Mesendoderm (in vitro differentiated cells): Measurements from ENCODE around the gene ADISSP.

ENCODE experiments used
- DNase-seq: peaks from one replicate; pipeline ENCODE4 v3.0.0; 2013
- H2AK5ac ChIP-seq: 2 replicates; pipeline ENCODE4 v1.6.1; 2013; ENCODE audit warnings: low read length, inconsistent platforms
- H2BK120ac ChIP-seq: 2 replicates; pipeline ENCODE4 v1.6.1; 2013; ENCODE audit warnings: low read depth, mild to moderate bottlenecking, low read length, moderate library complexity, mixed read lengths
- H2BK15ac ChIP-seq: replicated peaks from 2 replicates; pipeline ENCODE4 v1.6.1; 2013; ENCODE audit warnings: low read depth, mild to moderate bottlenecking, moderate library complexity
- H2BK5ac ChIP-seq: 2 replicates; pipeline ENCODE4 v1.6.1; 2013; ENCODE audit warnings: low read length, inconsistent platforms
- H3K18ac ChIP-seq: 2 replicates; pipeline ENCODE4 v1.6.1; 2013; ENCODE audit warnings: mild to moderate bottlenecking, low read length, mixed read lengths
- H3K23ac ChIP-seq: one replicate; pipeline ENCODE4 v1.6.1; 2013; ENCODE audit warnings: low read length
- H3K27ac ChIP-seq: 2 replicates; pipeline ENCODE4 v1.5.1; 2013; ENCODE audit warnings: low read depth, mild to moderate bottlenecking, inconsistent platforms, low read length, moderate library complexity
- H3K27me3 ChIP-seq: 2 replicates; pipeline ENCODE4 v1.6.1; 2013; ENCODE audit warnings: low read length, control low read depth, mild to moderate bottlenecking, inconsistent platforms; ENCODE audit not compliant: insufficient read depth, poor library complexity
- H3K36me3 ChIP-seq: 2 replicates; pipeline ENCODE4 v1.6.1; 2013; ENCODE audit warnings: low read length, inconsistent platforms; ENCODE audit not compliant: control insufficient read depth, insufficient read depth
- H3K4ac ChIP-seq: one replicate; pipeline ENCODE4 v1.6.1; 2013; ENCODE audit warnings: low read depth, mild to moderate bottlenecking, low read length, moderate library complexity
- H3K4me1 ChIP-seq: 2 replicates; pipeline ENCODE4 v1.6.1; 2013; ENCODE audit warnings: low read depth, low read length, inconsistent platforms; ENCODE audit not compliant: control insufficient read depth
- H3K4me2 ChIP-seq: 2 replicates; pipeline ENCODE4 v1.6.1; 2013; ENCODE audit warnings: low read length
- H3K4me3 ChIP-seq: 2 replicates; pipeline ENCODE4 v1.5.1; 2013; ENCODE audit warnings: mild to moderate bottlenecking, low read length
- H3K56ac ChIP-seq: one replicate; pipeline ENCODE4 v1.6.1; 2013; ENCODE audit warnings: low read length
- H3K79me1 ChIP-seq: 2 replicates; pipeline ENCODE4 v1.6.1; 2013; ENCODE audit warnings: low read length, inconsistent platforms
- H3K79me2 ChIP-seq: 2 replicates; pipeline ENCODE4 v1.6.1; 2013; ENCODE audit warnings: mild to moderate bottlenecking, low read length; ENCODE audit not compliant: control insufficient read depth, insufficient read depth
- H3K9ac ChIP-seq: 2 replicates; pipeline ENCODE4 v1.6.1; 2013; ENCODE audit warnings: low read length, inconsistent platforms
- H4K5ac ChIP-seq: one replicate; pipeline ENCODE4 v1.6.1; 2013; ENCODE audit warnings: low read length
- H4K8ac ChIP-seq: one replicate; pipeline ENCODE4 v1.6.1; 2013; ENCODE audit warnings: low read depth, mild to moderate bottlenecking, control low read depth, low read length, moderate library complexity
- WGBS: extraction: QIAGEN DNeasy Blood & Tissue Kit; methylation state at CpG from one replicate; pipeline ENCODE4 v1.1.7; 2013; ENCODE audit warnings: low lambda C conversion rate, missing lambda C conversion rate; ENCODE audit not compliant: insufficient coverage; ENCODE audit errors: extremely low coverage; 5-methylcytosine and 5-hydroxymethylcytosine counted together

The ADISSP gene

DNA sequence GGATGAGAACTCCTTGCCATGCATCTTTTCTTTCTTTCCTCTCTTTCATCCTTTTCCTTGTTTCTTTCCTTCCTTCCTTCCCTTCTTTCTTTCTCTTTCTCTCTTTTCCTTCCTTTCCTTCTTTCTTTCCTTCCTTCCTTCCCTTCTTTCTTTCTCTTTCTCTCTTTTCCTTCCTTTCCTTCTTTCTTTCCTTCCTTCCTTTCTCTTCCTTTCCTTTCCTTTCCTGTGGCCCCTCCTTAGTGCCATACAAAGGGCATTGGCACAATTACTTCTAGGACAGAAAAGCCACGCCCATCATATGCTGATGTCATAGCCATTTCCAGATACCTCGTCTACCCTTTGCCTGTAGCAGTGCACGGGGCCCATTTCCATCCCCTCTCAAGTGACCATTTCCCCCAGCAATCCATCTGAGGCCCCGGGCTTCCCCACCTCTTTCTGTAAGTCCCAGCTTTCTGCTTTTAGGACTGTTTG is 21.2 kb upstream of the ADISSP start:
- Histone ChIP-seq H3K4ac (no peak overlapping the region), H3K36me3 (peaks cover 3% of the 10 kb centered on the region), H3K9ac (no peak overlapping the region), H4K8ac (no peak overlapping the region), H3K27me3 (no peaks in the 10 kb centered on the region), H3K4me3 (no peak overlapping the region), H2BK120ac (no peak overlapping the region), H4K5ac (no peak overlapping the region), H3K56ac (no peak overlapping the region), H3K27ac (no peak overlapping the region), H2AK5ac (no peak overlapping the region), H2BK15ac (no peak overlapping the region), H3K79me1 (peaks cover 15% of the 10 kb centered on the region), H3K4me2 (no peak overlapping the region), H2BK5ac (no peak overlapping the region), H3K79me2 (peaks cover 7% of the 10 kb centered on the region), H3K23ac (no peak overlapping the region), H3K4me1 (no peaks in the 10 kb centered on the region), H3K18ac (no peak overlapping the region)
- DNase-seq, result no peak
- no CpG with 5 or more reads among the region's 4 CpGs for WGBS

DNA sequence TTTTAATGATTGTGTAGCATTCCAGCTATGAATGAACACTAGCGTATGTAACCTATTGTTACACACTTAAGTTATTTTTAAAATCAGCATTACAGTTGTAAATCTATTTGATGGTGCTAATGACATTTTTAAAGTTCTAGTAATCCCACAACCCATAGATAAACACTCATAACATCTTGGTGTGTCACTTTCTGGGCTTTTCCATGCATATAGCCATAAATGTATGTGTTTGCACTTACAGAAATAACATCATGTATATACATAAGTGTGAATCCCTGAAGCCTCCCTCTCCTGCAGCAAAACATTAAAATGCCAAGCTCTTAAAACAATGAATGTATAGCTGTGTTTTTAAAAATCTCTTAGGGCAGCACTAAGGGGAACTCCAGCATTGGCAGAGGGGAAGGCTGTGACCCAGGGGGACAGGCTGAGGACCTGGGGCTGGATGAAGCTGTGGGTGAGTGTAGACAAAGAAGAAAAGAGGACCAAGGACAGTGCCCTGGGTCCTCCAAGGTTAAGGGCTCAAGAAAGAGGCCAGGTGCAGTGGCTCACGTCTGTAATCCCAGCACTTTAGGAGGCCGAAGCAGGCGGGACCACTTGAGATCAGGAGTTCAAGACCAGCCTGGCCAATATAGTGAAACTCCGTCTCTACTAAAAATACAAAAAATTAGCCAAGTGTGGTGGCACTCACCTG is 19.9 kb upstream of the ADISSP start:
- Histone ChIP-seq H3K79me1 (peaks cover 18% of the 10 kb centered on the region), H3K4me2 (no peak overlapping the region), H4K5ac (no peak overlapping the region), H3K27ac (no peak overlapping the region), H3K27me3 (no peaks in the 10 kb centered on the region), H3K4me3 (no peak overlapping the region), H2BK5ac (no peak overlapping the region), H3K4me1 (no peaks in the 10 kb centered on the region), H2AK5ac (no peak overlapping the region), H3K56ac (no peak overlapping the region), H3K4ac (no peak overlapping the region), H2BK120ac (no peak overlapping the region), H3K9ac (peak overlapping the region; percentile 26), H2BK15ac (no peak overlapping the region), H3K23ac (no peak overlapping the region), H3K18ac (no peak overlapping the region), H3K36me3 (peaks cover 3% of the 10 kb centered on the region), H4K8ac (no peak overlapping the region), H3K79me2 (peaks cover 7% of the 10 kb centered on the region)
- DNase-seq, result no peak
- WGBS, result no CpG with 5 or more reads among the region's 5 CpGs

DNA sequence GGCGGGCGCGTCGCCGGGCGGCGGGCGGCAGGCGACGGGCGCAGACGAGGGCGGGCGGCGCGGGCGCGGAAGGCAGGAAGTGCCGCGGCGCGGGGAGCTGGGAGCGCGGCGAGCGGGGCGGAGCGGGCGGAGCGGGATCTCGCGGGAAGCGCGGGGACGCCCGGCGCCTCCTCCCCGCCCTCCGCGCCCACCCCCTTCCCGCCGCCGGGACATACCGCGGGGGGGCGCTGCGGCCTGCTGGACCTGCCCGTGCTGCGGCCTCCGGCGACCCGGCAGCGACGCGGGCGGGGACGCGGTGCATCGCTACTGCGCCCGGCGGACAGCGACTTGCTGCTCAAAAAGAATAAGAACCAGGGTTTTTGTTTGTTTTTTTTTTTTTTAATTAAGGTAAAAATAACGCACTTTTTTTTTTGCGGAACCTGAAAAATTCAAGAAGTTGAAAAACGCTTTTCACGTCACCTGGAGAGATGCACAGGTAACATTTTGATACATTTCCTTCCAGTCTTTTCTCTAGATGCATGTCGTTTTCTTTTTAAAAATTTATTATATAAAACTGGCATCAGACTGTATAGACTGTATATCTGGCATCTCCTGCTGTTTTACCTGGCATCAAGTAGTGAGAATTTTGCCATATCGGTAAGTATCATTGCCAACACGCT is 19.2 kb upstream of the ADISSP start, which contains the start of gene CENPB:
TSS of gene CENPB (minus strand) at position 76 of the 659 bp plus-strand sequence. CDS start 257 bp downstream, outside the sequence.
- Histone ChIP-seq H2BK5ac (no peak within 1 kb of the TSS), H3K4ac (peak within 1 kb of the TSS; percentile 86), H4K5ac (no peak within 1 kb of the TSS), H3K27me3 (no peaks in the 10 kb centered on the region), H3K56ac (peak within 1 kb of the TSS; percentile 95), H3K18ac (peak within 1 kb of the TSS; percentile 94), H2BK120ac (no peak within 1 kb of the TSS), H3K79me1 (peaks cover 18% of the 10 kb centered on the region), H2AK5ac (no peak within 1 kb of the TSS), H3K36me3 (peaks cover 3% of the 10 kb centered on the region), H2BK15ac (no peak within 1 kb of the TSS), H3K4me3 (peak within 1 kb of the TSS; percentile 58), H3K4me2 (peak within 1 kb of the TSS; percentile 80), H4K8ac (peak within 1 kb of the TSS; percentile 41), H3K27ac (no peak within 1 kb of the TSS), H3K9ac (peak within 1 kb of the TSS; percentile 90), H3K79me2 (peaks cover 7% of the 10 kb centered on the region), H3K23ac (peak within 1 kb of the TSS; percentile 97), H3K4me1 (no peaks in the 10 kb centered on the region)
- DNase-seq, result peak; percentile 89
- WGBS, result no CpG with 5 or more reads among the region's 70 CpGs

DNA sequence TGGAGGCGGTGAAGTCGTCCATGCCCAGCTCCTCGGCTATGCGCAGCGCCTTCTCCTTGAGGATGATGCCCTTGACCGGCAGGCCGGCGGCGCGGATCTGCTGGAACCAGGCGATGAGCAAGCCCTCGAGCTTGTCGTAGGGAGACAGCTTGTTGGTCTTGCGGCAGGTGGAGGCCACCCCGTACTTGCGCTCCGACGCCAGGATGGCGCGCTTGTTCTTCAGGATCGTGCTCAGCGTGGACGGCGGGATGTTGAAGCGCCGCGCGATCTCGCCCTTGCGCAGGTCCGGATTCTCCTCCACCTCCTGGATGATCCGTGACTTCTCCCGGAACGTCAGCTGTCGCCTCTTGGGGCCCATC is 18.6 kb upstream of the ADISSP start:
- WGBS, result no CpG with 5 or more reads among the region's 35 CpGs
- peak; percentile 59 for DNase-seq

DNA sequence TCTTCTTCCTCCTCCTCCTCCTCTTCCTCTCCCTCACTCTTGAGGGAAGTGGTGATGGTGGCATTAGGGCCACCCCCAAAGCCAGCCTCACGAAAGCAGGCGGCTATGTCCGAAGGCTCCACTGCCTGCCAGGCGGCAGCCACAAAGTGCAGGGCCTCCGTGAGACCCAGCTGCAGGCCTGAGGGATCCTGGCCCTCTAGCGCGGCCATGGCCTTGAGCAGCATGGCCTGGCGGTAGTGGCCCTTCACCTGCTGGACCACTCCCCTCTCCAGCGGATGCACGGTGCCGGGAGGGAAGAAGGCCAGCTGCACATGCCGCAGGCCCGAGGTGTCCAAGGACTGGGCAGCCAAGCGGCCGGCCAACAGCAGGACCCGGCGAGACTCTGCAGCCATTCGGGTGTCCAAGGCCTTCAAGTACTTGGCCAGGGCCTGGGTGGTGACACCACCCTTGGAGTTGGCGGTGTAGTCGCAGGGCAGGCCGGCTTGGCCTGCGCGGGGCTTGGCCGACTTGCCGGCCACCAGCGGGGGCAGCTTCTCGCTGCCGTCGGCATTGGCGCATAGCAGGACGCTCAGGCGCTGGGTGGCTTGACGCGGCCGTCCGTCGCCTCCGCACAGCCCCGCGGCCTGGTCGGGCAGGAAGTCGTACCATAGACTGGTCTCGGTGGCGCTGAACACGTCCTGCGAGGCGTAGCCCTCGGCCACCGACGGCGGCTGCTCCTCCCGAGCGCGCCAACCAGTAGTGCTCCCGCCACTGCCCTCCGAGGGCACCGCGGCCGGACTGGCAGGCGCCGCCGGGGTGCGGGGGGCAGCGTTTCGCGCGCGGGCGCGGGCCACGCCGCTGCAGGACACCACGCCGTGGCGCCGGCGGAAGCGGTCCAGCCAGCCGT is 17.9 kb upstream of the ADISSP start:
- Histone ChIP-seq H3K9ac (peak overlapping the region; percentile 90), H3K4me2 (peak overlapping the region; percentile 80), H3K23ac (peak overlapping the region; percentile 97), H2BK15ac (no peak overlapping the region), H2BK120ac (no peak overlapping the region), H2AK5ac (no peak overlapping the region), H4K8ac (no peak overlapping the region), H3K4me1 (no peaks in the 10 kb centered on the region), H3K4ac (no peak overlapping the region), H3K27ac (no peak overlapping the region), H3K18ac (no peak overlapping the region), H3K27me3 (no peaks in the 10 kb centered on the region), H3K56ac (peak overlapping the region; percentile 95), H3K4me3 (peak overlapping the region; percentile 58), H3K79me2 (peaks cover 7% of the 10 kb centered on the region), H3K79me1 (peaks cover 18% of the 10 kb centered on the region), H3K36me3 (peaks cover 3% of the 10 kb centered on the region), H2BK5ac (no peak overlapping the region), H4K5ac (no peak overlapping the region)
- no peak for DNase-seq
- no CpG with 5 or more reads among the region's 79 CpGs for WGBS

More for the DNA sequence above, 18.6 kb upstream of the ADISSP start:
- Histone ChIP-seq H4K5ac (no peak overlapping the region), H3K4ac (peak overlapping the region; percentile 86), H4K8ac (no peak overlapping the region), H3K9ac (peak overlapping the region; percentile 90), H3K23ac (peak overlapping the region; percentile 97), H3K18ac (peak overlapping the region; percentile 94), H3K56ac (peak overlapping the region; percentile 95), H2AK5ac (no peak overlapping the region), H2BK120ac (no peak overlapping the region), H3K79me1 (peaks cover 18% of the 10 kb centered on the region), H3K4me3 (peak overlapping the region; percentile 58), H2BK15ac (no peak overlapping the region), H3K79me2 (peaks cover 7% of the 10 kb centered on the region), H2BK5ac (no peak overlapping the region), H3K36me3 (peaks cover 3% of the 10 kb centered on the region), H3K4me1 (no peaks in the 10 kb centered on the region), H3K27me3 (no peaks in the 10 kb centered on the region), H3K27ac (no peak overlapping the region), H3K4me2 (peak overlapping the region; percentile 80)
